ENCODE data around the gene SH3TC1.

- TF ChIP-seq CTCF (IDR thresholded peaks at IDR 0.05) (peak in 4 of 6 experiments; percentile 24 to 36 (median 29)), POLR2A (IDR thresholded peaks at IDR 0.05) (no peak)
These were observed 6.0 kb upstream of the SH3TC1 start for GRCh38 chr4:8192748-8193738.

Measured in adrenal gland (tissue), 5 donors.